Right lobe of liver (tissue), 6 donors: ENCODE results near the gene PPP1R7. TPM values are rescaled to one million over a fixed set of nuclear protein-coding genes. Genes with fewer than 3 reads are reported as not detected.

ENCODE experiments used
- ATAC-seq, 4 donors: fragments of 200-7000 bp; cut with Tn5 transposase; one replicate each; pipeline ENCODE4 v1.9.1; 2020; ENCODE audit warnings: mild to moderate bottlenecking in 4 of 4, moderate library complexity in 4 of 4
- DNase-seq, 3 donors: peaks; one replicate each; pipeline ENCODE4 v3.0.0-alpha.2; 2020
- H3K27ac ChIP-seq, 3 donors: fragments of 200-600 bp; one replicate each; pipeline ENCODE4 v1.8.0; 2022
- H3K27me3 ChIP-seq, 2 donors: fragments of 200-600 bp; one replicate each; pipeline ENCODE4 v1.8.0; 2022
- H3K36me3 ChIP-seq, 4 donors: fragments of 200-600 bp; sonication (generic) in 1 of 4; one replicate each; pipeline versions ENCODE4 v1.5.1 to v1.8.0; 2017 to 2022; ENCODE audit warnings: control low read depth in 1 of 4
- H3K4me1 ChIP-seq, 4 donors: fragments of 200-600 bp; sonication (generic) in 1 of 4; one replicate each; pipeline versions ENCODE4 v1.5.1 to v1.8.0; 2017 to 2022; ENCODE audit warnings: control low read depth in 1 of 4
- H3K4me3 ChIP-seq, 3 donors: fragments of 200-600 bp; one replicate each; pipeline ENCODE4 v1.8.0; 2022
- H3K9me3 ChIP-seq, 4 donors: fragments of 200-600 bp; sonication (generic) in 1 of 4; one replicate each; pipeline versions ENCODE4 v1.5.1 to v1.8.0; 2017 to 2022; ENCODE audit warnings: control low read depth in 1 of 4
- POLR2A ChIP-seq: fragments of 450-650 bp; IDR thresholded peaks from one replicate; pipeline ENCODE4 v1.6.1; 2017; ENCODE audit warnings: antibody characterized with exemption, mild to moderate bottlenecking
- WGBS: methylation state at CpG from one replicate; pipeline ENCODE4 v1.1.6; 2018; ENCODE audit warnings: low coverage, low lambda C conversion rate; ENCODE audit not compliant: insufficient coverage; ENCODE audit errors: missing lambda C conversion rate; 5-methylcytosine and 5-hydroxymethylcytosine counted together
- intact Hi-C, 2 donors: fragments of 100-400 bp; cut with DNase I; formaldehyde crosslinking; loops; one replicate each; pipeline versions ENCODE4 v1.11.2 to v1.14.1; 2022
- total RNA-seq, 6 experiments: library from RNA; depleted of rRNA in 2 of 6; stranded (reverse); fragments of >200 nt in 2 of 6; fragmentation: NEBNext Ultra II Directional in 3 of 6; extraction: Animal tissue kit (Norgen Biotek cat#: 25700) in 3 of 6; gene quantifications; one replicate each; pipeline versions ENCODE4 v1.1.0 to v1.2.4, GENCODE V29; 2016 to 2023
- TF ChIP-seq, protein P1 (sequence below), 4 donors: fragments of 200-600 bp in 3 of 4; fragments of 450-650 bp in 1 of 4; IDR thresholded peaks; one replicate each; pipeline versions ENCODE4 v1.5.1 to v1.8.0; 2016 to 2022; ENCODE audit warnings: antibody characterized with exemption in 4 of 4, mild to moderate bottlenecking in 2 of 4
- donor health status: DM: no; HTN: yes; CAD: no.
- donor health status: DM: no; HTN: no; CAD: no.
- donor health status: DM: no; HTN: no; CAD: no.
- donor health status: DM: no; HTN: yes; CAD: no.
- donor health status: DM: no; HTN: yes; CAD: no.

The PPP1R7 gene
- total RNA-seq, 6 experiments from 2014 or later = 27.8 to 35.7 (median 29.5) TPM

DNA sequence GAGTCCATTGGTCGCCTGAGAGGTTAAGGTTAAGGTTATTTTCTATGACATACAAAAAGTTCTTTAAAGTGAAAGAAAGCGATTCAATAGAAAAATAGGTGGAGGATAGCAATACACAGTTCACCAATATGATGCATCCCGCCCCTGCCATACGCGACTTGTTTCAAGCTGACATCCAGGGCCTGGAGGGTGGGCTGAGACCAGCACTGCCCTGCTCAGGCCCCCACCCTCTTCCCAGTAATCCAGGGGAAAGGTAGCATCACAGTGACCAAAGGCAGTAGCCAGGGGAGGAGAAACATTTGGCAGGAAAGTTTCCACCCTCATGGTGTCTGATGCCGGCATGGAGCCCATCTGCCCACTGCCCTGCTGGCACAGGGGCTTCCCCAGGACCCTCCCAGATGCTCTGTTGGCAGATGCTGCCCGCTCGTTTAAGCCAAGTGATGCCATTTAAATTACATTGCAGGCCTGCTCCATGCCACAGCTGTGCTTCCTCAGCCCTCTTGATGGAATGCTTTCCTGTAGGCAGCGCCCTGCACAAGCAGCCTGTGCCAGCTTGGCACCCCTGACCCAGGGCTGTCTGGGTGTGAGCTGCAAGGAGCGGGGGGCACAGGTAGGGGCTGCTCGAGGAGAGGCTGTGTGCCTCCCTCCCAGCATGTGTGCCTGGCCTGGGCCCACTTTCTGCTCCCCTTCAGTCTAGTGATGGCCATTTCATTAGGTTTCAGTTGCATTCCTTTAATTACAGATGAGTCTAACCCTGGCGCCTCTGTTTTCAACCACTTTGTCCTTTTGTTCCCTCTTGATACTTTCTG is 27.5 kb downstream of the PPP1R7 start:
- Histone ChIP-seq H3K4me3 (no peak overlapping the region), H3K9me3 (no peaks in the 10 kb centered on the region), H3K27ac (no peak overlapping the region), H3K27me3 (no peaks in the 10 kb centered on the region), H3K4me1 (no peaks in the 10 kb centered on the region), H3K36me3 (peaks cover 0 to 10% (median 0%) of the 10 kb centered on the region in 4 donors)
- TF ChIP-seq, protein P1, sequence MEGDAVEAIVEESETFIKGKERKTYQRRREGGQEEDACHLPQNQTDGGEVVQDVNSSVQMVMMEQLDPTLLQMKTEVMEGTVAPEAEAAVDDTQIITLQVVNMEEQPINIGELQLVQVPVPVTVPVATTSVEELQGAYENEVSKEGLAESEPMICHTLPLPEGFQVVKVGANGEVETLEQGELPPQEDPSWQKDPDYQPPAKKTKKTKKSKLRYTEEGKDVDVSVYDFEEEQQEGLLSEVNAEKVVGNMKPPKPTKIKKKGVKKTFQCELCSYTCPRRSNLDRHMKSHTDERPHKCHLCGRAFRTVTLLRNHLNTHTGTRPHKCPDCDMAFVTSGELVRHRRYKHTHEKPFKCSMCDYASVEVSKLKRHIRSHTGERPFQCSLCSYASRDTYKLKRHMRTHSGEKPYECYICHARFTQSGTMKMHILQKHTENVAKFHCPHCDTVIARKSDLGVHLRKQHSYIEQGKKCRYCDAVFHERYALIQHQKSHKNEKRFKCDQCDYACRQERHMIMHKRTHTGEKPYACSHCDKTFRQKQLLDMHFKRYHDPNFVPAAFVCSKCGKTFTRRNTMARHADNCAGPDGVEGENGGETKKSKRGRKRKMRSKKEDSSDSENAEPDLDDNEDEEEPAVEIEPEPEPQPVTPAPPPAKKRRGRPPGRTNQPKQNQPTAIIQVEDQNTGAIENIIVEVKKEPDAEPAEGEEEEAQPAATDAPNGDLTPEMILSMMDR (IDR thresholded peaks at IDR 0.05) = no peak
- TF ChIP-seq POLR2A = no peak
- ATAC-seq (no peak), DNase-seq (no peak)
- intact Hi-C loops = no loop called here
- 98% methylated on average over 5 of the region's 12 CpGs for WGBS

DNA sequence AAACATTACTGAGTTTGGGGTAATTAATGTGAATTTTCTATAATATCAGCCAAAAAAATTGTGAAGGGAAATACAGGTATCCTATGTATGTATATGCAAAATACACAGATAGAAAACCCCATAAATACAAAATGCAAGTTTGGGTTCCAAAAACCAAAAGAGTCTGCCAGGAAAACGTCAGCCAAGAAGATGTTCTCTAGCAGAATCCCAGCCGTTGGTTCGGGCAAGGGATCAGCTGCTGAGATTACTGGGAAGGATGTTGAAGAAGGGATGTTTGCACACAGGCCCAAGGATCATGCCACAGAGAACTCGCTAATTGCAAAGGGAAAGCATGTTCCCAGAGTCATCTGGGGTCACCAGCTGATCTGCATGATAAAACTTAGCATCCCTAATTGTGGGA is 28.7 kb downstream of the PPP1R7 start:
- ATAC-seq (no peak), DNase-seq (no peak)
- intact Hi-C loops = no loop called here
- no peaks in the 10 kb centered on the region for H3K4me1 ChIP-seq
- 100% methylated on average over 1 of the region's 4 CpGs for WGBS
- no peaks in the 10 kb centered on the region for H3K9me3 ChIP-seq
- peaks cover 0 to 14% (median 0%) of the 10 kb centered on the region in 4 donors for H3K36me3 ChIP-seq
- H3K27ac ChIP-seq = no peak overlapping the region
- no peak for TF ChIP-seq POLR2A
- TF ChIP-seq, protein P1 (IDR thresholded peaks at IDR 0.05) = no peak
- H3K4me3 ChIP-seq = no peak overlapping the region
- H3K27me3 ChIP-seq = no peaks in the 10 kb centered on the region

DNA sequence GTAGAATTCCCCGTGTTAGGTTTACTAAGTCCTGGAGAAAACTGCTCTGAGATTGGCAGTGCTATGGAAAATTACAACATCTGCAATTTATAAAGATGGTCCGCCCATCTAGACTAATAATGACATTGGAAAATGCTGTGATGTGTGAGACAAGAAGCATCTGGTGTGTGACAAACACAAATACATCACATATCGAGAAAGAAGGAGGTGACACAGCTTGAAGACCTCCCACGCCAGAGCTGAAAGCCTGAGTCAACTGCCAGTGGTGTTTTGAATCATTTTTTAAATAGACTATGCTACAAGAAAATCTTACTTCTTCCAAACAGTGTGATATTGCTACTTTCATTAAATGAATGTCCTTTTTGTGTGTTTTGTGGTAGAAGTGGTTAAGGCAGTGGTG is 29.6 kb downstream of the PPP1R7 start:
- ATAC-seq (no peak), DNase-seq (no peak)
- no peaks in the 10 kb centered on the region for H3K27me3 ChIP-seq
- intact Hi-C loops = no loop called here
- no peak overlapping the region for H3K4me3 ChIP-seq
- H3K27ac ChIP-seq = no peak overlapping the region
- WGBS = 88% methylated on average over 4 of the region's 4 CpGs
- no peaks in the 10 kb centered on the region for H3K9me3 ChIP-seq
- TF ChIP-seq, protein P1 (IDR thresholded peaks at IDR 0.05) = no peak
- no peak for TF ChIP-seq POLR2A
- H3K4me1 ChIP-seq = no peaks in the 10 kb centered on the region
- H3K36me3 ChIP-seq = peaks cover 0 to 11% (median 0%) of the 10 kb centered on the region in 4 donors

DNA sequence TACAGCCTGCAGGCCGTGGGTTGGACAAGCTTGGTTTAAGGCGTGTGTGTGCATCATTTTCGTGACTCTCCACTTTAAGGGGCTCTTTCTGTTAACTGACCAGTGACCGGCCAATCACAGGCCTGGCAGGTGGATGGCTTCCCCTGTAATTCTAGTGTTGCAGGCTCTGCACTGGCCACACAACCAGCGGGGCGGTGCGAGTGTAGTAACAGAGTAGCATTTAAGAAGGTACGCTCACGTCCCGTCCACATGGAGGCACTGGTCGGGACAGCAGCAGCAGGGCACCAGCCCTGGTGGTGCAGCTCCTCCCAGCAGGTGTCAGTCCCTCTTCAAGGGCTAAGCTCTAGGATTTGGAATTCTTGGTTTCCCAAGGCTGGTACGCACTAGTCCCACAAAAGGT is 30.2 kb downstream of the PPP1R7 start:
- Histone ChIP-seq H3K4me3 (no peak overlapping the region), H3K27me3 (no peaks in the 10 kb centered on the region), H3K4me1 (no peaks in the 10 kb centered on the region), H3K27ac (no peak overlapping the region), H3K36me3 (peaks cover 0 to 11% (median 0%) of the 10 kb centered on the region in 4 donors), H3K9me3 (no peaks in the 10 kb centered on the region)
- WGBS = 89% methylated on average over 3 of the region's 12 CpGs
- no peak for ATAC-seq
- intact Hi-C loops = no loop called here
- no peak for DNase-seq
- TF ChIP-seq POLR2A = no peak
- TF ChIP-seq, protein P1 (IDR thresholded peaks at IDR 0.05) = no peak
